GM12891 (cell line): Measurements from ENCODE around the gene NLK.
A peak's percentile ranks its signal among the peaks of the same experiment; 100 is the strongest.

Experiments
- POLR2A ChIP-seq: IDR thresholded peaks from 2 replicates; pipeline ENCODE4 v1.6.1; 2011; ENCODE audit warnings: low read depth, low read length, control low read depth
- POLR2AphosphoS5 ChIP-seq: IDR thresholded peaks from 2 replicates; pipeline ENCODE4 v1.6.1; 2011; ENCODE audit warnings: low read depth, low read length, control low read depth

DNA sequence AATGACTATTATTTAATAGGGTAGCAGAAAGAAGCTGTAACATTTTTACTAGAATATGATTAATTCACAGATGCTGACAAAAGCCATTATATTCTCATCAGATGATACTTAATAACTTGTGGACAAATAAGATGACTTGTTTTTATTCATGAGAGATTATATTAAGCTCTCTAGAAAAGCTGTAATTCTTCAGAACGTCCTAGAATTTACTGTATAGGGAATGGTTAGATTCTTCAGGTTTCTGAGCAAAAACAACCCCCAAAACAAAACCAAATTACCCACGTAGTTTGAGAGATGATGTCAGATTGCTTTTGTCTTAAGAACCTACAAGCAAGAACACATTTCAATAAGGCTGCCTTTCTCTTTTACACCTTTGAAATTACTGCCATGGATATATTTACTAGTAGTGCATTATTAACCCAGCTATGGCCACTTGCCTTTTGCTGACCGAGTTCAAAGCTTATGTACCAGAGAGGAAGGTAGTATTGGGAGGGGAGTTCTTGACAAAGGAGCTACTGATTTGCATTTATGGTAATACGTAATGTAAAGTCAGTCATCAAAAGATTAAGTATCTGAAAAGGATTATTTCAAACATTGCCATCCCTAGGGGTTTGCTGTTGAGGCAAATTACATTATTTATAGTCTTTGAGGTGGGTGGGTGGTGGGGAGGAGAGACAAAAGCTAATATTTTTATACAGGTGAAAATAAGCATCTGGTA, 51.7 kb downstream of the NLK start:
- TF ChIP-seq POLR2A: peak; percentile 53; the same call in 1 of the 2 replicates
- TF ChIP-seq POLR2AphosphoS5: peak; percentile 45; the same call in 1 of the 2 replicates
